HepG2 (cell line): ENCODE data around the gene ST8SIA6. TPM values are rescaled to one million over a fixed set of nuclear protein-coding genes. Genes with fewer than 3 reads are reported as not detected.

ENCODE experiments used
- ATAC-seq: fragments of 200-7000 bp; cut with Tn5 transposase; 3 replicates; pipeline ENCODE4 v1.9.1; 2020; ENCODE audit warnings: mild to moderate bottlenecking, moderate library complexity
- BruUV-seq: library from RNA; stranded (reverse); fragments of 400-500 nt; replicated peaks from 2 replicates; lab custom pipeline; 2021; lab: Mats Ljungman, UMichigan
- CTCF ChIA-PET: fragments of 300-600 bp; formaldehyde crosslinking; extraction: SDS; loops from one replicate; lab custom pipeline; 2021; ENCODE audit warnings: low total read pairs, inconsistent platforms, low intra/inter-chr PET ratio; lab: Yijun Ruan, JAX
- POLR2A ChIA-PET: fragments of 350-600 bp; sonication (Branson Sonifier 250); formaldehyde crosslinking; loops from one replicate; lab custom pipeline; 2020; ENCODE audit warnings: antibody characterized with exemption, inconsistent platforms; lab: Yijun Ruan, JAX
- DNase-seq: peaks from one replicate; pipeline ENCODE4 v3.0.0-alpha.2; 2015; ENCODE audit warnings: low spot score
- FAIRE-seq: peaks from 3 replicates; lab custom pipeline; 2011; peaks lifted over from hg19 to GRCh38; lab: Jason Lieb, UNC
- H2AFZ ChIP-seq: one replicate; pipeline ENCODE4 v1.6.1; 2011; ENCODE audit warnings: low read length, inconsistent platforms
- H3K27ac ChIP-seq: fragments of 300-600 bp; 3 replicates; pipeline ENCODE4 v1.8.0; 2011; ENCODE audit warnings: mixed run types, mild to moderate bottlenecking, mixed read lengths, low read length, inconsistent platforms; ENCODE audit not compliant: insufficient read depth; ENCODE audit errors: extremely low read length
- H3K27me3 ChIP-seq, 2 experiments: fragments of 200-600 bp in 1 of 2; 2 replicates in 1 of 2; 3 replicates in 1 of 2; pipeline versions ENCODE4 v1.6.0 to v1.8.0; 2011; ENCODE audit warnings: low read length in 2 of 2, mild to moderate bottlenecking in 2 of 2, moderate library complexity in 2 of 2, inconsistent platforms in 1 of 2; ENCODE audit not compliant: insufficient read depth in 2 of 2, control insufficient read depth in 1 of 2
- H3K36me3 ChIP-seq, 2 experiments: fragments of 200-600 bp in 1 of 2; replicated peaks in 1 of 2; 2 replicates in 1 of 2; 3 replicates in 1 of 2; pipeline versions ENCODE4 v1.5.1 to v1.8.0; 2011; ENCODE audit warnings: low read length in 2 of 2, inconsistent platforms in 1 of 2; ENCODE audit not compliant: insufficient read depth in 2 of 2, control insufficient read depth in 1 of 2
- H3K4me1 ChIP-seq: 2 replicates; pipeline ENCODE4 v1.5.1; 2012; ENCODE audit warnings: low read length, inconsistent platforms; ENCODE audit not compliant: insufficient read depth
- H3K4me2 ChIP-seq: 2 replicates; pipeline ENCODE4 v1.6.0; 2011; ENCODE audit warnings: low read depth, low read length, inconsistent platforms
- H3K4me3 ChIP-seq, 3 experiments: fragments of 200-600 bp in 1 of 3; sonication (generic), shearing (Covaris generic) in 1 of 3; replicated peaks in 1 of 3; 2 replicates each; pipeline ENCODE4 v1.5.1; 2011 to 2016; ENCODE audit warnings: low read length in 3 of 3, inconsistent platforms in 2 of 3, low read depth in 2 of 3, mild to moderate bottlenecking in 2 of 3, control low read depth in 1 of 3, mixed read lengths in 1 of 3; ENCODE audit not compliant: insufficient read depth in 1 of 3
- H3K79me2 ChIP-seq: one replicate; pipeline ENCODE4 v1.6.1; 2011; ENCODE audit warnings: low read length, inconsistent platforms; ENCODE audit not compliant: insufficient read depth
- H3K9ac ChIP-seq: 2 replicates; pipeline ENCODE4 v1.6.0; 2011; ENCODE audit warnings: mild to moderate bottlenecking, low read depth, low read length, inconsistent platforms; ENCODE audit not compliant: insufficient read depth
- H3K9me3 ChIP-seq: 2 replicates; pipeline ENCODE4 v1.5.1; 2012; ENCODE audit warnings: mild to moderate bottlenecking, low read length
- H4K20me1 ChIP-seq: 2 replicates; pipeline ENCODE4 v1.6.0; 2011; ENCODE audit warnings: inconsistent platforms, mild to moderate bottlenecking, low read length, moderate library complexity; ENCODE audit not compliant: insufficient read depth
- ATM ChIP-seq: fragments of 450-650 bp; IDR thresholded peaks from 2 replicates; pipeline ENCODE4 v1.7.1; 2017; ENCODE audit warnings: mild to moderate bottlenecking, borderline replicate concordance
- CREM ChIP-seq, 2 experiments: sonication (generic) in 1 of 2; formaldehyde crosslinking in 1 of 2; IDR thresholded peaks; 2 replicates each; pipeline versions ENCODE4 v1.4.0 to v1.6.1; 2016 to 2020; ENCODE audit warnings: antibody characterized with exemption in 1 of 2, mild to moderate bottlenecking in 1 of 2, missing genetic modification reagents in 1 of 2
- EP300 ChIP-seq, 3 experiments: sonication (generic) in 1 of 3; formaldehyde crosslinking in 1 of 3; IDR thresholded peaks; 2 replicates each; pipeline versions ENCODE4 v1.5.1 to v1.6.1; 2011 to 2020; ENCODE audit warnings: low read depth in 2 of 3, low read length in 2 of 3, borderline replicate concordance in 1 of 3, improper control_type of control experiment in 1 of 3, mild to moderate bottlenecking in 1 of 3, missing genetic modification reagents in 1 of 3, moderate library complexity in 1 of 3
- HNRNPL ChIP-seq: fragments of 200-400 bp; formaldehyde crosslinking; IDR thresholded peaks from 2 replicates; pipeline ENCODE4 v1.6.1; 2017; ENCODE audit warnings: mild to moderate bottlenecking, low read depth, low read length
- MAFF ChIP-seq: IDR thresholded peaks from 2 replicates; pipeline ENCODE4 v1.6.1; 2011; ENCODE audit warnings: low read depth, low read length, improper control_type of control experiment
- MAFK ChIP-seq, 2 experiments: IDR thresholded peaks in 1 of 2; conservative IDR thresholded peaks in 1 of 2; 2 replicates each; pipeline ENCODE4 v1.6.1; 2011; ENCODE audit warnings: improper control_type of control experiment in 2 of 2, low read length in 2 of 2
- MZF1 ChIP-seq: sonication (generic); formaldehyde crosslinking; IDR thresholded peaks from 2 replicates; pipeline ENCODE4 v1.8.1; 2023; ENCODE audit warnings: mild to moderate bottlenecking, missing genetic modification reagents, borderline replicate concordance
- SMAD9 ChIP-seq: sonication (generic); formaldehyde crosslinking; IDR thresholded peaks from 2 replicates; pipeline ENCODE4 v1.5.1; 2020; ENCODE audit warnings: mild to moderate bottlenecking, missing genetic modification reagents
- ZNF12 ChIP-seq: sonication (generic); formaldehyde crosslinking; IDR thresholded peaks from 2 replicates; pipeline ENCODE4 v1.5.0; 2020; ENCODE audit warnings: missing genetic modification reagents
- ZNF234 ChIP-seq: sonication (generic); formaldehyde crosslinking; conservative IDR thresholded peaks from 2 replicates; pipeline ENCODE4 v1.5.1; 2020; ENCODE audit warnings: mild to moderate bottlenecking, missing genetic modification reagents
- ZNF670 ChIP-seq: sonication (generic); formaldehyde crosslinking; IDR thresholded peaks from 2 replicates; pipeline ENCODE4 v1.8.0; 2022; ENCODE audit warnings: mild to moderate bottlenecking, missing genetic modification reagents, borderline replicate concordance
- WGBS: methylation state at CpG from one replicate; pipeline ENCODE4 v1.1.6; 2017; ENCODE audit warnings: low lambda C conversion rate; 5-methylcytosine and 5-hydroxymethylcytosine counted together
- in situ Hi-C: cut with HindIII; loops from 2 replicates; pipeline ENCODE4 v1.10.0; 2017; ENCODE audit warnings: low pct_unique_long_range_greater_than_20kb; ENCODE audit not compliant: extremely low pct_ligation_motif_present
- intact Hi-C: fragments of 100-400 bp; cut with micrococcal nuclease; formaldehyde crosslinking; loops from one replicate; pipeline ENCODE4 v1.10.0; 2022; ENCODE audit not compliant: unreplicated experiment
- polyA plus RNA-seq, 8 experiments: library from polyadenylated mRNA; depleted of rRNA in 3 of 8; stranded (reverse) in 7 of 8; unstranded in 1 of 8; fragments of >200 nt; fragmentation: Illumina TruSeq in 4 of 8; extraction: Trizol in 4 of 8; gene quantifications; 2 replicates each; pipeline versions ENCODE4 v1.2.1 to v1.2.3, GENCODE V29; 2011 to 2016; ENCODE audit warnings: low read depth in 4 of 8, missing spikeins in 1 of 8, mixed read lengths in 1 of 8; ENCODE audit not compliant: insufficient read depth in 1 of 8
- total RNA-seq, 5 experiments: library from RNA; depleted of rRNA; stranded (reverse); fragments of >200 nt; fragmentation: Illumina TruSeq; extraction: Trizol; gene quantifications; 2 replicates each; pipeline ENCODE4 v1.2.3, GENCODE V29; 2016; ENCODE audit warnings: low read depth in 1 of 5
- TF ChIP-seq, protein P1 (sequence below): sonication (generic); formaldehyde crosslinking; IDR thresholded peaks from 2 replicates; pipeline ENCODE4 v1.4.0; 2020; ENCODE audit warnings: missing genetic modification reagents
- TF ChIP-seq, protein P2 (sequence below): sonication (generic); formaldehyde crosslinking; IDR thresholded peaks from 2 replicates; pipeline ENCODE4 v1.8.0; 2022; ENCODE audit warnings: missing genetic modification reagents, mild to moderate bottlenecking, inconsistent platforms, borderline replicate concordance
- TF ChIP-seq, protein P3 (sequence below): sonication (generic); formaldehyde crosslinking; IDR thresholded peaks from 2 replicates; pipeline ENCODE4 v1.5.1; 2020; ENCODE audit warnings: missing genetic modification reagents, mild to moderate bottlenecking, borderline replicate concordance
- TF ChIP-seq, protein P4 (sequence below): sonication (generic); formaldehyde crosslinking; IDR thresholded peaks from 2 replicates; pipeline ENCODE4 v1.8.1; 2023; ENCODE audit warnings: mild to moderate bottlenecking, missing genetic modification reagents, borderline replicate concordance

ST8SIA6 gene
- total and polyA plus RNA-seq, 2 of the 13 experiments (the other 11 are each of a cell fraction or from before 2014, with no cell fraction given), result not detected

DNA sequence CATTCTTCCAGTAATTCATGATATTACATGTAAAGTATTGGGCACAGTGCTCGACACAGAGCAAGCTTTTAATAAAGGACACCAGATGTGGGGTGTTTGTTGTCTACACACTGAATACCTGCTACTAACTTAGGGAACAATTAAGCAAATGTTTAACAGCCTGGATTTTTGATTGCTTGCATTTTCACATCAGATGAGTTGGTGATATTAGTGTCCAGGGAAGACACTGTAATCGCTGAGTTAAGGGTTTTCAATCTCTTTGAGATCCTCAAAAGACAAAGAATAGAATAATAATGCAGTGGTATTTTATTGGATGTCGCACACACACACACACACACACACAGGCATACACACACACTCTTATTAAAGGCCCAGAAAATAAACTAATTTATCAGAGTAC lies 147.3 kb downstream of the ST8SIA6 start:
- Histone ChIP-seq H3K9me3 (no peaks in the 10 kb centered on the region), H3K79me2 (no peaks in the 10 kb centered on the region), H2AFZ (no peak overlapping the region), H3K36me3 (no peaks in the 10 kb centered on the region), H3K9ac (no peak overlapping the region), H4K20me1 (no peaks in the 10 kb centered on the region), H3K27me3 (no peaks in the 10 kb centered on the region; a peak in 1 of 5 replicates), H3K4me1 (no peaks in the 10 kb centered on the region), H3K4me3 (no peak overlapping the region), H3K27ac (no peak overlapping the region), H3K4me2 (no peak overlapping the region)
- ATAC-seq (no peak), FAIRE-seq (no peak), DNase-seq (no peak)
- in situ Hi-C loops, result no loop called here
- ChIA-PET POLR2A (no interaction called here), CTCF (no interaction called here)
- WGBS, result 15% methylated on average over 3 of the region's 3 CpGs
- TF ChIP-seq MAFF (peak; percentile 64), CREM (IDR thresholded peaks at IDR 0.05) (no peak), CREM (CRISPR knock-in tag; IDR thresholded peaks at IDR 0.05) (no peak), MAFK (conservative IDR thresholded peaks at IDR 0.05 in 1 of 2, IDR thresholded peaks at IDR 0.05 in 1 of 2; ENCODE audit: low read length in 2 of 2) (peak; percentile 20 to 62; a peak in 3 of 4 replicates)
- BruUV-seq, result no TSS peak
- intact Hi-C loops, result no loop called here

DNA sequence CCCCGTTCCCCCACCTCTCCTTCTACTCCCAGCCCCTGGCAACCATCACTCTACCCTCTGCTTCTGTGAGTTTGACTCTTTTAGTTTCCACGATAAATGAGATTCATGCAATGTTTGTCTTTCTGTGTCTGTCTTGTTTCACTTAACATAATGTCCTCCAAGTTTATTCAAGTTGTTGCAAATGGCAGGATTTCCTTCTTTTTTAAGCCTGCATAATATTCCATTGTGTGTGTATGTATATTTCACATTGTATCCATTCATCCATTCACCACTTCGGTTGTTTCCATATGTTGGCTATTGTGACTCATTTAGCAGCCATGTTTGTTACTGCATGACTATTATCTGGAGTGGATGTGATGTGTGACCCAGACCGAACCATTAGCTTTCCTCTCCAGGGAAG lies 162.0 kb downstream of the ST8SIA6 start:
- Histone ChIP-seq H3K9me3 (no peaks in the 10 kb centered on the region), H3K4me3 (no peak overlapping the region), H3K4me2 (no peak overlapping the region), H4K20me1 (no peaks in the 10 kb centered on the region), H3K27me3 (no peaks in the 10 kb centered on the region), H3K36me3 (no peaks in the 10 kb centered on the region), H2AFZ (no peak overlapping the region), H3K79me2 (no peaks in the 10 kb centered on the region), H3K9ac (no peak overlapping the region), H3K4me1 (no peaks in the 10 kb centered on the region), H3K27ac (no peak overlapping the region)
- FAIRE-seq (no peak), ATAC-seq (no peak), DNase-seq (no peak)
- WGBS, result 32% methylated on average over 4 of the region's 4 CpGs
- intact Hi-C loops, result no loop called here
- in situ Hi-C loops, result no loop called here
- POLR2A ChIA-PET, result no interaction called here
- CTCF ChIA-PET, result no interaction called here
- no TSS peak for BruUV-seq
- TF ChIP-seq SMAD9 (CRISPR knock-in tag) (no peak), EP300 (IDR thresholded peaks at IDR 0.05; ENCODE audit: low read depth in 2 of 2, low read length in 2 of 2) (no peak), EP300 (CRISPR knock-in tag; IDR thresholded peaks at IDR 0.05; ENCODE audit: borderline replicate concordance) (no peak), ZNF12 (CRISPR knock-in tag) (no peak), ZNF670 (no peak), MAFF (no peak), MZF1 (no peak), ZNF234 (CRISPR knock-in tag) (no peak), ATM (no peak), HNRNPL (no peak)
- TF ChIP-seq, protein P1, sequence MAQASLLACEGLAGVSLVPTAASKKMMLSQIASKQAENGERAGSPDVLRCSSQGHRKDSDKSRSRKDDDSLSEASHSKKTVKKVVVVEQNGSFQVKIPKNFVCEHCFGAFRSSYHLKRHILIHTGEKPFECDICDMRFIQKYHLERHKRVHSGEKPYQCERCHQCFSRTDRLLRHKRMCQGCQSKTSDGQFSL (CRISPR knock-in tag), result no peak
- TF ChIP-seq, protein P2, sequence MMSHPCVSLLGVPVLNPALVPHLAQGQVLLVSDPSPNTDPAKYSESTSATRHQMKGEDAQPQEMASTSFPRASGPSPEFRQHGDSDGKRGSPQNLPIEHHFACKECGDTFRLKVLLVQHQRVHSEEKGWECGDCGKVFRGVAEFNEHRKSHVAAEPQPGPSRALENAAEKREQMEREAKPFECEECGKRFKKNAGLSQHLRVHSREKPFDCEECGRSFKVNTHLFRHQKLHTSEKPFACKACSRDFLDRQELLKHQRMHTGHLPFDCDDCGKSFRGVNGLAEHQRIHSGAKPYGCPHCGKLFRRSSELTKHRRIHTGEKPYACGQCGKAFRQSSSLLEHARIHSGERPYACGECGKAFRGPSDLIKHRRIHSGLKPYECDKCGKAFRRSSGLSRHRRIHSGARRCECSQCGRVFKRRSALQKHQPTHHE (CRISPR knock-in tag), result no peak
- TF ChIP-seq, protein P3, sequence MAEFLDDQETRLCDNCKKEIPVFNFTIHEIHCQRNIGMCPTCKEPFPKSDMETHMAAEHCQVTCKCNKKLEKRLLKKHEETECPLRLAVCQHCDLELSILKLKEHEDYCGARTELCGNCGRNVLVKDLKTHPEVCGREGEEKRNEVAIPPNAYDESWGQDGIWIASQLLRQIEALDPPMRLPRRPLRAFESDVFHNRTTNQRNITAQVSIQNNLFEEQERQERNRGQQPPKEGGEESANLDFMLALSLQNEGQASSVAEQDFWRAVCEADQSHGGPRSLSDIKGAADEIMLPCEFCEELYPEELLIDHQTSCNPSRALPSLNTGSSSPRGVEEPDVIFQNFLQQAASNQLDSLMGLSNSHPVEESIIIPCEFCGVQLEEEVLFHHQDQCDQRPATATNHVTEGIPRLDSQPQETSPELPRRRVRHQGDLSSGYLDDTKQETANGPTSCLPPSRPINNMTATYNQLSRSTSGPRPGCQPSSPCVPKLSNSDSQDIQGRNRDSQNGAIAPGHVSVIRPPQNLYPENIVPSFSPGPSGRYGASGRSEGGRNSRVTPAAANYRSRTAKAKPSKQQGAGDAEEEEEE (CRISPR knock-in tag), result no peak
- TF ChIP-seq, protein P4, sequence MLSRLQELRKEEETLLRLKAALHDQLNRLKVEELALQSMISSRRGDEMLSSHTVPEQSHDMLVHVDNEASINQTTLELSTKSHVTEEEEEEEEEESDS (CRISPR knock-in tag), result no peak
